Measurements from ENCODE around the gene FYN. TPM values are rescaled to one million over a fixed set of nuclear protein-coding genes. Genes with fewer than 3 reads are reported as not detected.

The FYN gene
- total and polyA plus RNA-seq, 2 of the 8 experiments (the other 6 are each of a cell fraction or from before 2014, with no cell fraction given): 46.8 to 97.2 TPM

DNA sequence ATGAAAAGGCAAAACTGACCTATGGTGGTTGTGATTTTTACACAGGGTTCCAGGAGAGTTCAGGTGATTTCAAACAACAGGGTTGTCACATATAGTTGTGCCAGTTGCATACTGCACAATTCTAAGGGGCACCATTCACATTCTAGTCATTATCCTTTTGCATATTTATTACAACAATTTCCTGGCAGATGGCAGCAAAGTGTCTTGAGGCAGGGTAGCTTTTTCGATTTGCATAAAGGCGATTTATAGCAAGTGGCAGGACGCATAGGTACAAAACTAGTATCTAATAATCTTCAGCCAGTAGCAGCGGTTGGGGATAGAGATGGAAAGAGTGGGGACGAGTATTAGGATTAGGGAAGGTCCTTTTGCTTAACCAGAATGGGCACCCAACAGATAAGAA, 221.1 kb downstream of the FYN start:
- Histone ChIP-seq H3K79me1 (ENCODE audit: low read depth, low read length) (no peaks in the 10 kb centered on the region), H3K79me2 (ENCODE audit: control insufficient read depth in 1 of 2, insufficient read depth in 2 of 2, low read length in 2 of 2) (no peaks in the 10 kb centered on the region), H3K9me3 (ENCODE audit: insufficient read depth in 2 of 2, low read depth in 1 of 2, low read length in 1 of 2) (peaks cover 0 to 8% of the 10 kb centered on the region in 2 experiments; a peak in 2 of 4 replicates), H3K18ac (ENCODE audit: extremely low read depth, low read length) (no peak overlapping the region), H3K56ac (replicated peaks; ENCODE audit: insufficient read length, low read depth, low read length) (no peak overlapping the region), H2AFZ (ENCODE audit: low read length) (no peak overlapping the region), H3K4me3 (ENCODE audit: extremely low read depth in 1 of 4, insufficient read depth in 2 of 4, low read depth in 3 of 4, low read length in 4 of 4) (no peak overlapping the region), H3K4ac (replicated peaks; ENCODE audit: insufficient read length, low read depth, low read length) (no peak overlapping the region), H4K20me1 (replicated peaks in 1 of 2; ENCODE audit: control insufficient read depth in 1 of 2, insufficient read depth in 2 of 2, low read length in 2 of 2) (no peaks in the 10 kb centered on the region), H2BK5ac (ENCODE audit: low read depth, low read length) (no peak overlapping the region), H3K23me2 (ENCODE audit: low read depth, low read length) (no peaks in the 10 kb centered on the region), H3K9ac (replicated peaks in 1 of 4; ENCODE audit: extremely low read depth in 1 of 4, low read depth in 3 of 4, low read length in 3 of 4) (no peak overlapping the region), H3K27ac (ENCODE audit: low read depth, low read length) (no peak overlapping the region), H4K91ac (replicated peaks; ENCODE audit: insufficient read length, low read length) (no peak overlapping the region), H2BK12ac (ENCODE audit: low read depth, low read length) (no peak overlapping the region), H4K5ac (ENCODE audit: insufficient read length, low read depth, low read length) (no peak overlapping the region), H4K8ac (ENCODE audit: extremely low read depth, insufficient read depth, low read length) (no peak overlapping the region), H3K23ac (ENCODE audit: insufficient read length) (no peak overlapping the region), H2BK120ac (replicated peaks; ENCODE audit: low read depth, low read length) (no peak overlapping the region), H3K14ac (ENCODE audit: insufficient read length) (no peak overlapping the region), H2BK20ac (ENCODE audit: low read length) (no peak overlapping the region), H2BK15ac (ENCODE audit: low read length) (no peak overlapping the region), H3K4me2 (ENCODE audit: insufficient read depth in 1 of 2, low read depth in 2 of 2, low read length in 2 of 2) (no peak overlapping the region), H2AK5ac (ENCODE audit: low read depth, low read length) (no peak overlapping the region), H3K4me1 (replicated peaks in 1 of 4; ENCODE audit: control insufficient read depth in 3 of 4, insufficient read depth in 4 of 4, low read length in 3 of 4) (peaks cover 0 to 3% (median 0%) of the 10 kb centered on the region in 4 experiments; a peak in 2 of 7 replicates), H3K27me3 (replicated peaks in 1 of 4; ENCODE audit: control insufficient read depth in 3 of 4, extremely low read depth in 1 of 4, insufficient read depth in 3 of 4, low read length in 3 of 4) (no peaks in the 10 kb centered on the region), H3K36me3 (ENCODE audit: control insufficient read depth in 2 of 4, insufficient read depth in 4 of 4, low read length in 3 of 4) (no peaks in the 10 kb centered on the region)
- TF ChIP-seq CBX5 (IDR thresholded peaks at IDR 0.05; ENCODE audit: low read depth, low read length) (no peak), POLR2AphosphoS5 (IDR thresholded peaks at IDR 0.05; ENCODE audit: low read depth, low read length) (no peak), ASH2L (IDR thresholded peaks at IDR 0.05; ENCODE audit: low read length) (no peak), SP2 (IDR thresholded peaks at IDR 0.05; ENCODE audit: low read length) (no peak), SP1 (IDR thresholded peaks at IDR 0.05; ENCODE audit: low read depth, low read length) (no peak), ZNF274 (IDR thresholded peaks at IDR 0.05; ENCODE audit: borderline replicate concordance, extremely low read depth, low read length) (no peak), SIRT6 (IDR thresholded peaks at IDR 0.05; ENCODE audit: low read length) (no peak), KDM5A (IDR thresholded peaks at IDR 0.05; ENCODE audit: low read length) (no peak), CHD1 (IDR thresholded peaks at IDR 0.05; ENCODE audit: low read depth, low read length) (no peak)
- TF ChIP-seq, protein P1, sequence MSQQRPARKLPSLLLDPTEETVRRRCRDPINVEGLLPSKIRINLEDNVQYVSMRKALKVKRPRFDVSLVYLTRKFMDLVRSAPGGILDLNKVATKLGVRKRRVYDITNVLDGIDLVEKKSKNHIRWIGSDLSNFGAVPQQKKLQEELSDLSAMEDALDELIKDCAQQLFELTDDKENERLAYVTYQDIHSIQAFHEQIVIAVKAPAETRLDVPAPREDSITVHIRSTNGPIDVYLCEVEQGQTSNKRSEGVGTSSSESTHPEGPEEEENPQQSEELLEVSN (IDR thresholded peaks at IDR 0.05): no peak
- TF ChIP-seq, protein P2, sequence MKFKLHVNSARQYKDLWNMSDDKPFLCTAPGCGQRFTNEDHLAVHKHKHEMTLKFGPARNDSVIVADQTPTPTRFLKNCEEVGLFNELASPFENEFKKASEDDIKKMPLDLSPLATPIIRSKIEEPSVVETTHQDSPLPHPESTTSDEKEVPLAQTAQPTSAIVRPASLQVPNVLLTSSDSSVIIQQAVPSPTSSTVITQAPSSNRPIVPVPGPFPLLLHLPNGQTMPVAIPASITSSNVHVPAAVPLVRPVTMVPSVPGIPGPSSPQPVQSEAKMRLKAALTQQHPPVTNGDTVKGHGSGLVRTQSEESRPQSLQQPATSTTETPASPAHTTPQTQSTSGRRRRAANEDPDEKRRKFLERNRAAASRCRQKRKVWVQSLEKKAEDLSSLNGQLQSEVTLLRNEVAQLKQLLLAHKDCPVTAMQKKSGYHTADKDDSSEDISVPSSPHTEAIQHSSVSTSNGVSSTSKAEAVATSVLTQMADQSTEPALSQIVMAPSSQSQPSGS (IDR thresholded peaks at IDR 0.05; ENCODE audit: low read length): no peak
- POLR2A ChIA-PET (ENCODE audit: partially characterized antibody): interaction anchor here (1.1 to 1.4 kb wide), 2 partner anchors 9 to 21 kb away, joined by 3 to 4 read pairs; no protein-coding TSS in a partner anchor
- CTCF ChIA-PET (ENCODE audit: partially characterized antibody): interaction anchor here (0.7 to 1.9 kb wide), 8 partner anchors 8 to 391 kb away, joined by 3 to 10 read pairs (median 4); no protein-coding TSS in a partner anchor
- 90% methylated on average over 5 of the region's 5 CpGs; no CpG with 5 or more reads in 1 of the 2 experiments for WGBS, 2 experiments (ENCODE audit: extremely low coverage in 1 of 2, insufficient coverage in 1 of 2, insufficient read length in 1 of 2, insufficient replicate concordance in 2 of 2, low coverage in 1 of 2, low lambda C conversion rate in 2 of 2, missing lambda C conversion rate in 1 of 2)
- FAIRE-seq: no peak
- no peak for DNase-seq (ENCODE audit: low read depth in 1 of 2, low spot score in 2 of 2)
